Hepatocyte (in vitro differentiated cells): Measurements from ENCODE around the gene IFI30.

Source experiments
- EZH2 ChIP-seq: fragments of 200-600 bp; sonication (generic); IDR thresholded peaks from 2 replicates; pipeline ENCODE4 v1.6.1; 2016; ENCODE audit warnings: antibody characterized with exemption, mild to moderate bottlenecking, borderline replicate concordance
- EZH2phosphoT487 ChIP-seq: fragments of 200-600 bp; sonication (generic); IDR thresholded peaks from one replicate; pipeline ENCODE4 v1.6.1; 2018; ENCODE audit warnings: antibody characterized with exemption, mild to moderate bottlenecking, low read depth, moderate library complexity; ENCODE audit not compliant: unreplicated experiment, severe bottlenecking
- TF ChIP-seq, protein P1 (sequence below): fragments of 200-600 bp; sonication (generic); IDR thresholded peaks from 2 replicates; pipeline ENCODE4 v1.5.1; 2016; ENCODE audit warnings: antibody characterized with exemption, mild to moderate bottlenecking; ENCODE audit not compliant: poor library complexity

DNA sequence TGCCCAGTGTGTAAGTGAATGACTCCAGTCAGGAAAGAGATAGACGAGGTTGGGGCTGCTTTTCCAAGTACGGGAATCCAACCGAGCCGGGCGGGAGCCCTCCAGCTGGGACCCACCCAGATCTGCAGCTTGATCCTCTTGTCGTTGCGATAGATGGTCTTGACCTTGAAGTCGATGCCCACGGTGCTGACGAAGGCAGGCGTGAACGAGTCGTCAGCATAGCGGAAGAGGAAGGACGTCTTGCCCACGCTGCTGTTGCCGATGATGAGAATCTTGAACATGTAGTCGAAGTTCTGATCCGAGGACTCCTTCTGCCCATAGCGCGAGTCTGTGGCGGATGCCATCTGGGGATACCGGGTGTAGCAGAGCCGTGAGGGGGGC lies 28.8 kb downstream of the IFI30 start:
- TF ChIP-seq, protein P1, sequence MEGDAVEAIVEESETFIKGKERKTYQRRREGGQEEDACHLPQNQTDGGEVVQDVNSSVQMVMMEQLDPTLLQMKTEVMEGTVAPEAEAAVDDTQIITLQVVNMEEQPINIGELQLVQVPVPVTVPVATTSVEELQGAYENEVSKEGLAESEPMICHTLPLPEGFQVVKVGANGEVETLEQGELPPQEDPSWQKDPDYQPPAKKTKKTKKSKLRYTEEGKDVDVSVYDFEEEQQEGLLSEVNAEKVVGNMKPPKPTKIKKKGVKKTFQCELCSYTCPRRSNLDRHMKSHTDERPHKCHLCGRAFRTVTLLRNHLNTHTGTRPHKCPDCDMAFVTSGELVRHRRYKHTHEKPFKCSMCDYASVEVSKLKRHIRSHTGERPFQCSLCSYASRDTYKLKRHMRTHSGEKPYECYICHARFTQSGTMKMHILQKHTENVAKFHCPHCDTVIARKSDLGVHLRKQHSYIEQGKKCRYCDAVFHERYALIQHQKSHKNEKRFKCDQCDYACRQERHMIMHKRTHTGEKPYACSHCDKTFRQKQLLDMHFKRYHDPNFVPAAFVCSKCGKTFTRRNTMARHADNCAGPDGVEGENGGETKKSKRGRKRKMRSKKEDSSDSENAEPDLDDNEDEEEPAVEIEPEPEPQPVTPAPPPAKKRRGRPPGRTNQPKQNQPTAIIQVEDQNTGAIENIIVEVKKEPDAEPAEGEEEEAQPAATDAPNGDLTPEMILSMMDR: no peak
- TF ChIP-seq EZH2phosphoT487: no peak
- TF ChIP-seq EZH2: no peak
